ENCODE measurements around the gene AKAP12. TPM values are rescaled to one million over a fixed set of nuclear protein-coding genes. Genes with fewer than 3 reads are reported as not detected.

Gene AKAP12
- total RNA-seq, 1 experiment from 2014 or later = 90.0 TPM

DNA sequence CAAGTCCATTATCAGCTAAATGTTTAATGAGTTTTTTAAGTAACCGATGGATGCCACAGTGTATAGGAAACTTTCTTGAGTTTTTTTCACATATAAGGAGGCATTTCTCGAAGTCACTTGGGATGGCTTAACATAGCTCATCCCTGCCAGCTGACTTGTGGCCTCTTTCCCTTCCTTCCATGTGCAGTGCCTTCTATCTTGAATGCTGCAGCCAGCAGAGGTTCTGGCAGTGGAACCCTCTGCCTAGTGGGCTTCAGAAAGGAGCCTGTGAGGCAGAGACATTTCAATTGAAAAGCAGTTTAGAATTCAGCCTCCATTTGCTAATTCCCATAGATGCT is 51.9 kb downstream of the AKAP12 start:
- no peak for DNase-seq (ENCODE audit: low spot score)
- ATAC-seq = no peak
- H3K36me3 Mint-ChIP-seq = no peaks in the 10 kb centered on the region
- ChIA-PET CTCF (interaction anchor here (1.1 to 1.5 kb wide), 3 partner anchors 18 to 400 kb away, joined by 3 to 4 read pairs (median 3); no protein-coding TSS in a partner anchor), POLR2A (interaction anchor here (1.0 kb wide), 1 partner anchor 18 kb away, joined by 4 read pairs; no protein-coding TSS in a partner anchor)
- H3K27me3 Mint-ChIP-seq (ENCODE audit: low read depth) = no peaks in the 10 kb centered on the region
- H3K27ac Mint-ChIP-seq = peak overlapping the region; percentile 54; the same call in 1 of the 2 replicates
- TF ChIP-seq ZNF232 (CRISPR knock-in tag; IDR thresholded peaks at IDR 0.05) = no peak
- TF ChIP-seq ZNF423 (CRISPR knock-in tag; IDR thresholded peaks at IDR 0.05) = no peak
- no peak for TF ChIP-seq GTF2I (CRISPR knock-in tag; conservative IDR thresholded peaks at IDR 0.05)
- no peak for TF ChIP-seq MXD4 (CRISPR knock-in tag; IDR thresholded peaks at IDR 0.05; ENCODE audit: borderline replicate concordance)
- TF ChIP-seq, protein P1, sequence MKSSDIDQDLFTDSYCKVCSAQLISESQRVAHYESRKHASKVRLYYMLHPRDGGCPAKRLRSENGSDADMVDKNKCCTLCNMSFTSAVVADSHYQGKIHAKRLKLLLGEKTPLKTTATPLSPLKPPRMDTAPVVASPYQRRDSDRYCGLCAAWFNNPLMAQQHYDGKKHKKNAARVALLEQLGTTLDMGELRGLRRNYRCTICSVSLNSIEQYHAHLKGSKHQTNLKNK (CRISPR knock-in tag; IDR thresholded peaks at IDR 0.05) = no peak
- TF ChIP-seq ZBTB21 (CRISPR knock-in tag; IDR thresholded peaks at IDR 0.05; ENCODE audit: borderline replicate concordance) = no peak
- no peak for TF ChIP-seq FOXK1 (CRISPR knock-in tag; IDR thresholded peaks at IDR 0.05)
- peaks cover 59% of the 10 kb centered on the region for H3K4me1 Mint-ChIP-seq
- H3K4me3 Mint-ChIP-seq = no peak overlapping the region
- peaks cover under 1% of the 10 kb centered on the region; the same call in 1 of the 2 replicates for H3K9me3 Mint-ChIP-seq

DNA sequence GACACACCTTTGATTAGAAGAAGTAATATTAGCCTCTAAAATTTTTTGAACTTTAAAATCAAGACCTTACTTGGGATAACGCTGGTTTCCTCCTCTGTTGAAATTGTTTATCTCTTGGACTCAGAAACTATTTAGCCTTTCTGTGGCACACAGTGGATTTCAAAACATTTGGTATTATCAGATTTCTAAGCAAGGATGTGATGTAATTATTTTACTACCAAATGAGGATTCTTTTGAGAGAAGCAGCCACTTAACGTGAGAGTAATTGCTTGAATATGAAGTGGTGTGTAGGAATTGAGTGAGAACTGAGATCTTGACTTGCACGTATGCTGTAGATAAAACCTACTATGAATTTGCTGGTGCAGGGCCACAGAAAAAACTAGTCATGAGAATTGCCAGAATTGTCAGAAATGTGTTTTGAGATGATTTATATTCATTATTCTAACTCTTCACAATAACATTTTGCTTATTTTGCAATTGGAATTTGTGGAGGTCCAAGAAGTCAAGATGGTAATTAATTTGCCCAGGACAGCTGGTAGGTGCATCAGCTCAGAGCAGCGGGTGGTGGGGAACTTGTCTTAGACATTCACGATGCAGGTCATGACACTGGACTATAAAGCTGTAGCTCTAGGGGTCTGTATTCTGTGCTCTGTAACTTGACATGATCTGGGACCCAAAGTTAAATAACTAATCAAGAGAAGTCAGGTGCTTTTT is 53.4 kb downstream of the AKAP12 start:
- ATAC-seq = no peak
- TF ChIP-seq ZSCAN18 (CRISPR knock-in tag; IDR thresholded peaks at IDR 0.05) = no peak
- TF ChIP-seq ZNF416 (CRISPR knock-in tag; IDR thresholded peaks at IDR 0.05) = no peak
- TF ChIP-seq, protein P2, sequence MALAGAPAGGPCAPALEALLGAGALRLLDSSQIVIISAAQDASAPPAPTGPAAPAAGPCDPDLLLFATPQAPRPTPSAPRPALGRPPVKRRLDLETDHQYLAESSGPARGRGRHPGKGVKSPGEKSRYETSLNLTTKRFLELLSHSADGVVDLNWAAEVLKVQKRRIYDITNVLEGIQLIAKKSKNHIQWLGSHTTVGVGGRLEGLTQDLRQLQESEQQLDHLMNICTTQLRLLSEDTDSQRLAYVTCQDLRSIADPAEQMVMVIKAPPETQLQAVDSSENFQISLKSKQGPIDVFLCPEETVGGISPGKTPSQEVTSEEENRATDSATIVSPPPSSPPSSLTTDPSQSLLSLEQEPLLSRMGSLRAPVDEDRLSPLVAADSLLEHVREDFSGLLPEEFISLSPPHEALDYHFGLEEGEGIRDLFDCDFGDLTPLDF (CRISPR knock-in tag; IDR thresholded peaks at IDR 0.05) = no peak
- no peak overlapping the region for H3K27ac Mint-ChIP-seq
- peaks cover 59% of the 10 kb centered on the region for H3K4me1 Mint-ChIP-seq
- no peak overlapping the region for H3K4me3 Mint-ChIP-seq
- no peaks in the 10 kb centered on the region for H3K9me3 Mint-ChIP-seq
- H3K27me3 Mint-ChIP-seq (ENCODE audit: low read depth) = no peaks in the 10 kb centered on the region
- ChIA-PET CTCF (interaction anchor here (0.5 kb wide), 1 partner anchor 33 kb away, joined by 3 read pairs; no protein-coding TSS in a partner anchor), POLR2A (no interaction called here)
- H3K36me3 Mint-ChIP-seq = no peaks in the 10 kb centered on the region
- DNase-seq (ENCODE audit: low spot score) = no peak

DNA sequence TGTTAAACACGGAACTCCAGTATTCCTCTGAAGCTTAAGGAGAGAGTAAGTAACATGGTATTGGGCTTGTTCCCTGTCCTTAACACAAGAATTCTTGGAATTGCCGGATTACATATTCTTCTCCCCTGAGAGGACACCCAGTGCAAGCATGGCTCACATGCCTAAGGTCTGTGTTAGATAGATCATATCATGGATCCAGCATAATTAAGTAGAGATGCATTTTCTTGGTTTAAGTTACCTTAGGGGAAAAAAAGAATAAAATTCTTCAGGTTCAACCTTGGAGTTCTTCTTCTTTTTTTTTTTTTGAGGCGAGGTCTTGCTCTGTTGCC is 53.9 kb downstream of the AKAP12 start:
- ChIA-PET CTCF (interaction anchor here (0.5 kb wide), 1 partner anchor 34 kb away, joined by 3 read pairs; no protein-coding TSS in a partner anchor), POLR2A (no interaction called here)
- H3K27me3 Mint-ChIP-seq (ENCODE audit: low read depth) = no peaks in the 10 kb centered on the region
- H3K4me1 Mint-ChIP-seq = peaks cover 59% of the 10 kb centered on the region
- H3K36me3 Mint-ChIP-seq = no peaks in the 10 kb centered on the region
- DNase-seq (ENCODE audit: low spot score) (no peak), ATAC-seq (no peak)
- no peak overlapping the region for H3K4me3 Mint-ChIP-seq
- TF ChIP-seq ZNF232 (CRISPR knock-in tag; IDR thresholded peaks at IDR 0.05) = no peak
- TF ChIP-seq, protein P3, sequence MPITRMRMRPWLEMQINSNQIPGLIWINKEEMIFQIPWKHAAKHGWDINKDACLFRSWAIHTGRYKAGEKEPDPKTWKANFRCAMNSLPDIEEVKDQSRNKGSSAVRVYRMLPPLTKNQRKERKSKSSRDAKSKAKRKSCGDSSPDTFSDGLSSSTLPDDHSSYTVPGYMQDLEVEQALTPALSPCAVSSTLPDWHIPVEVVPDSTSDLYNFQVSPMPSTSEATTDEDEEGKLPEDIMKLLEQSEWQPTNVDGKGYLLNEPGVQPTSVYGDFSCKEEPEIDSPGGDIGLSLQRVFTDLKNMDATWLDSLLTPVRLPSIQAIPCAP (CRISPR knock-in tag; IDR thresholded peaks at IDR 0.05) = no peak
- H3K27ac Mint-ChIP-seq = no peak overlapping the region
- no peaks in the 10 kb centered on the region for H3K9me3 Mint-ChIP-seq

DNA sequence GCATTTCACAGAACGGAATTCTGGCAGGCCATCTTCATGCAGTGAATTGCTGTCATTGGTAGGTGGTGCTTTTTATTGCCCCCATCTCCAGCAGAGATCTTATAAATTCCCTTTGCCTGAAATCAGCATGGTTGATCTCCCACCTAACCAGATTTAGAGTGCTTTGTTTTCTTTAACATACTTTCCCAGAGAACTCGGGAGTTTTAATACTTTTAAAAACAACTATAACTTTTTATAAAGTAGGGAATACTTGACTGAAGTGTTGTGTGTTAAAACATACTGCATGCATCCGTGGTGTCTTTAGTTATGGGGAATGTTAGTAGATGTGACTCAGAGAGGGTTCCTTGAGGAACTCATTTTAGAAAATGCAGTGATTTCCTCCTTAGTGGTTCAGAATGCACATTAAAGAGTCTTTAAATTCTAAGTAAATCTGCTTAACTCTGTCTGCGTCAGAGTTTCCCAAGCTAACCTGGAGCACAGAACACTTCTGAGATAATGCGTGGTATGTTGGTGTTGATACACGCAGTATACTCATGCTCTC is 54.9 kb downstream of the AKAP12 start:
- ATAC-seq = no peak
- Mint-ChIP-seq H3K4me1 (peaks cover 54% of the 10 kb centered on the region), H3K27me3 (ENCODE audit: low read depth) (no peaks in the 10 kb centered on the region), H3K36me3 (no peaks in the 10 kb centered on the region), H3K9me3 (no peaks in the 10 kb centered on the region), H3K27ac (peak overlapping the region; percentile 60; the same call in 1 of the 2 replicates), H3K4me3 (no peak overlapping the region)
- ChIA-PET POLR2A (interaction anchor here (0.5 kb wide), 1 partner anchor 110 kb away, joined by 3 read pairs; no protein-coding TSS in a partner anchor), CTCF (interaction anchor here (1.4 kb wide), 1 partner anchor 40 kb away, joined by 4 read pairs; no protein-coding TSS in a partner anchor)
- no peak for DNase-seq (ENCODE audit: low spot score)
- TF ChIP-seq ZBTB21 (CRISPR knock-in tag; IDR thresholded peaks at IDR 0.05; ENCODE audit: borderline replicate concordance) = no peak
- no peak for TF ChIP-seq ZNF423 (CRISPR knock-in tag; IDR thresholded peaks at IDR 0.05)
- TF ChIP-seq IRF2 (CRISPR knock-in tag; IDR thresholded peaks at IDR 0.05; ENCODE audit: borderline replicate concordance, low read depth) = no peak
- no peak for TF ChIP-seq JAZF1 (CRISPR knock-in tag; IDR thresholded peaks at IDR 0.05)
- TF ChIP-seq PRDM15 (CRISPR knock-in tag; IDR thresholded peaks at IDR 0.05) = no peak
- TF ChIP-seq STAT6 (CRISPR knock-in tag; conservative IDR thresholded peaks at IDR 0.05; ENCODE audit: low read depth) = no peak

All from WTC11 (cell line).